ENCODE measurements around the gene NCOA3.

DNA sequence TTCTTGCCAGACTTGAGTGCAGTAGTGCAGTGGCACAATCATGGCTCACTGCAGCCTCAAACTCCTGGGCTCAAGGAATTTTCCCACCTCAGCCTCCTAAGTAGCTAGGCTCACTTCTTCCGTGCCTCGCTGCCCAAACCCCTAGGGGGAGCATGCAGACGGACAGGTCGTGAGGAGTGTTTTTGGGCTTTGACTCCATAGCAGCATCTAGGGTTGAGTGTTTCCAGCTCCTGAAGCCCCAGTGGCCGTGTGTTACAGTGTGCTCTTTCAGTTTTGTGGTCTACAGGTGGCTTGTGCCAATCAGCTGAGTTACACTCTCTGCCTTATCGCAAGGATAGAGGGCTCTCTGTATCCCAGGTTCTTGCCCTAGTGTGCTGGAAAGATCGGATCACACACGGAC, 33.4 kb downstream of the NCOA3 start:
- no peak for TF ChIP-seq ZFP30 (CRISPR knock-in tag; IDR thresholded peaks at IDR 0.05)
- TF ChIP-seq RARB (CRISPR knock-in tag; IDR thresholded peaks at IDR 0.05): no peak
- no peak for TF ChIP-seq PPARA (CRISPR knock-in tag; IDR thresholded peaks at IDR 0.05; ENCODE audit: borderline replicate concordance)
- TF ChIP-seq ISL1 (CRISPR knock-in tag; IDR thresholded peaks at IDR 0.05): no peak
- no peak for TF ChIP-seq ARNTL (CRISPR knock-in tag; IDR thresholded peaks at IDR 0.05; ENCODE audit: borderline replicate concordance, low read depth)
- TF ChIP-seq ZC3H10 (CRISPR knock-in tag; IDR thresholded peaks at IDR 0.05): no peak
- TF ChIP-seq, protein P1, sequence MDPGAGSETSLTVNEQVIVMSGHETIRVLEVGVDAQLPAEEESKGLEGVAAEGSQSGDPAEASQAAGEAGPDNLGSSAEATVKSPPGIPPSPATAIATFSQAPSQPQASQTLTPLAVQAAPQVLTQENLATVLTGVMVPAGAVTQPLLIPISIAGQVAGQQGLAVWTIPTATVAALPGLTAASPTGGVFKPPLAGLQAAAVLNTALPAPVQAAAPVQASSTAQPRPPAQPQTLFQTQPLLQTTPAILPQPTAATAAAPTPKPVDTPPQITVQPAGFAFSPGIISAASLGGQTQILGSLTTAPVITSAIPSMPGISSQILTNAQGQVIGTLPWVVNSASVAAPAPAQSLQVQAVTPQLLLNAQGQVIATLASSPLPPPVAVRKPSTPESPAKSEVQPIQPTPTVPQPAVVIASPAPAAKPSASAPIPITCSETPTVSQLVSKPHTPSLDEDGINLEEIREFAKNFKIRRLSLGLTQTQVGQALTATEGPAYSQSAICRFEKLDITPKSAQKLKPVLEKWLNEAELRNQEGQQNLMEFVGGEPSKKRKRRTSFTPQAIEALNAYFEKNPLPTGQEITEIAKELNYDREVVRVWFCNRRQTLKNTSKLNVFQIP (CRISPR knock-in tag; IDR thresholded peaks at IDR 0.05; ENCODE audit: borderline replicate concordance, low read depth): no peak
- no peak for TF ChIP-seq ZFP3 (CRISPR knock-in tag; IDR thresholded peaks at IDR 0.05)
- no peak for TF ChIP-seq CREB5 (CRISPR knock-in tag; IDR thresholded peaks at IDR 0.05; ENCODE audit: low read depth)
- TF ChIP-seq, protein P2, sequence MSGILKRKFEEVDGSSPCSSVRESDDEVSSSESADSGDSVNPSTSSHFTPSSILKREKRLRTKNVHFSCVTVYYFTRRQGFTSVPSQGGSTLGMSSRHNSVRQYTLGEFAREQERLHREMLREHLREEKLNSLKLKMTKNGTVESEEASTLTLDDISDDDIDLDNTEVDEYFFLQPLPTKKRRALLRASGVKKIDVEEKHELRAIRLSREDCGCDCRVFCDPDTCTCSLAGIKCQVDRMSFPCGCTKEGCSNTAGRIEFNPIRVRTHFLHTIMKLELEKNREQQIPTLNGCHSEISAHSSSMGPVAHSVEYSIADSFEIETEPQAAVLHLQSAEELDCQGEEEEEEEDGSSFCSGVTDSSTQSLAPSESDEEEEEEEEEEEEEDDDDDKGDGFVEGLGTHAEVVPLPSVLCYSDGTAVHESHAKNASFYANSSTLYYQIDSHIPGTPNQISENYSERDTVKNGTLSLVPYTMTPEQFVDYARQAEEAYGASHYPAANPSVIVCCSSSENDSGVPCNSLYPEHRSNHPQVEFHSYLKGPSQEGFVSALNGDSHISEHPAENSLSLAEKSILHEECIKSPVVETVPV (CRISPR knock-in tag; IDR thresholded peaks at IDR 0.05): no peak
- TF ChIP-seq CSDC2 (CRISPR knock-in tag; IDR thresholded peaks at IDR 0.05): no peak
